Trophoblast cell (in vitro differentiated cells and primary cell): ENCODE data around the gene LRRC59.

Source experiments
- DNase-seq, 2 donors: peaks; one replicate each; pipeline ENCODE4 v3.0.0-alpha.2; 2016
- H2AFZ ChIP-seq: 2 replicates; pipeline ENCODE4 v1.6.1; 2013; ENCODE audit warnings: low read length, moderate library complexity, mild to moderate bottlenecking; ENCODE audit not compliant: insufficient read depth, poor library complexity
- H2AK5ac ChIP-seq: 2 replicates; pipeline ENCODE4 v1.6.1; 2013; ENCODE audit warnings: mild to moderate bottlenecking, low read length
- H2BK120ac ChIP-seq: 2 replicates; pipeline ENCODE4 v1.6.1; 2013; ENCODE audit warnings: low read length, mild to moderate bottlenecking, moderate library complexity; ENCODE audit not compliant: insufficient read depth, poor library complexity
- H2BK12ac ChIP-seq: 2 replicates; pipeline ENCODE4 v1.6.1; 2013; ENCODE audit warnings: mild to moderate bottlenecking, low read length, moderate library complexity
- H2BK5ac ChIP-seq: 2 replicates; pipeline ENCODE4 v1.6.1; 2013; ENCODE audit warnings: low read length, low read depth, moderate library complexity, mild to moderate bottlenecking; ENCODE audit not compliant: poor library complexity
- H3K14ac ChIP-seq: 2 replicates; pipeline ENCODE4 v1.6.1; 2013; ENCODE audit warnings: mild to moderate bottlenecking, low read length
- H3K18ac ChIP-seq: 2 replicates; pipeline ENCODE4 v1.6.1; 2013; ENCODE audit warnings: mild to moderate bottlenecking, low read length
- H3K23ac ChIP-seq: 2 replicates; pipeline ENCODE4 v1.6.1; 2013; ENCODE audit warnings: low read length
- H3K27ac ChIP-seq: 2 replicates; pipeline ENCODE4 v1.5.1; 2013; ENCODE audit warnings: low read depth, mild to moderate bottlenecking, inconsistent platforms, low read length, moderate library complexity
- H3K27me3 ChIP-seq: 2 replicates; pipeline ENCODE4 v1.6.1; 2013; ENCODE audit warnings: inconsistent platforms, mild to moderate bottlenecking, low read length, moderate library complexity; ENCODE audit not compliant: insufficient read depth
- H3K36me3 ChIP-seq, 2 experiments: 1 replicate in 1 of 2; 2 replicates in 1 of 2; pipeline ENCODE4 v1.6.1; 2013; ENCODE audit warnings: low read length in 2 of 2, mild to moderate bottlenecking in 2 of 2, moderate library complexity in 1 of 2; ENCODE audit not compliant: insufficient read depth in 2 of 2, control insufficient read depth in 1 of 2
- H3K4ac ChIP-seq: 2 replicates; pipeline ENCODE4 v1.6.1; 2013; ENCODE audit warnings: low read depth, mild to moderate bottlenecking, low read length, moderate library complexity
- H3K4me1 ChIP-seq, 2 experiments: 1 replicate in 1 of 2; 2 replicates in 1 of 2; pipeline ENCODE4 v1.6.1; 2013; ENCODE audit warnings: low read length in 2 of 2, mild to moderate bottlenecking in 2 of 2, moderate library complexity in 1 of 2; ENCODE audit not compliant: insufficient read depth in 2 of 2, control insufficient read depth in 1 of 2
- H3K4me2 ChIP-seq: 2 replicates; pipeline ENCODE4 v1.6.1; 2013; ENCODE audit warnings: inconsistent platforms, mild to moderate bottlenecking, low read length, moderate library complexity
- H3K4me3 ChIP-seq: 2 replicates; pipeline ENCODE4 v1.5.1; 2013; ENCODE audit warnings: mild to moderate bottlenecking, low read depth, low read length, inconsistent platforms
- H3K79me1 ChIP-seq: one replicate; pipeline ENCODE4 v1.6.1; 2013; ENCODE audit warnings: low read length
- H3K79me2 ChIP-seq: 2 replicates; pipeline ENCODE4 v1.6.1; 2013; ENCODE audit warnings: low read length, mild to moderate bottlenecking; ENCODE audit not compliant: control insufficient read depth, insufficient read depth, poor library complexity
- H3K9ac ChIP-seq: 2 replicates; pipeline ENCODE4 v1.6.1; 2013; ENCODE audit warnings: mild to moderate bottlenecking, low read length
- H3K9me3 ChIP-seq: 2 replicates; pipeline ENCODE4 v1.6.1; 2013; ENCODE audit warnings: low read depth, mild to moderate bottlenecking, control low read depth, inconsistent platforms, low read length; ENCODE audit not compliant: insufficient read depth
- H4K12ac ChIP-seq: 2 replicates; pipeline ENCODE4 v1.6.1; 2013; ENCODE audit warnings: low read depth, mild to moderate bottlenecking, low read length, moderate library complexity
- H4K8ac ChIP-seq: 2 replicates; pipeline ENCODE4 v1.6.1; 2013; ENCODE audit warnings: low read depth, mild to moderate bottlenecking, low read length, moderate library complexity
- H4K91ac ChIP-seq: one replicate; pipeline ENCODE4 v1.6.1; 2013; ENCODE audit warnings: low read depth, mild to moderate bottlenecking, low read length, moderate library complexity
- WGBS: extraction: QIAGEN DNeasy Blood & Tissue Kit; methylation state at CpG from one replicate; pipeline ENCODE4 v1.1.7; 2013; ENCODE audit warnings: missing lambda C conversion rate; ENCODE audit not compliant: insufficient read length, insufficient coverage; ENCODE audit errors: extremely low coverage; 5-methylcytosine and 5-hydroxymethylcytosine counted together

Gene LRRC59

GRCh38 chr17:50361561-50362480 is 35.5 kb downstream of the LRRC59 start:
- no peaks in the 10 kb centered on the region for H3K9me3 ChIP-seq
- no peak overlapping the region for H3K27ac ChIP-seq
- H3K79me2 ChIP-seq: no peaks in the 10 kb centered on the region
- DNase-seq: peak; percentile 40 to 64
- no peak overlapping the region for H3K23ac ChIP-seq
- H4K12ac ChIP-seq: no peak overlapping the region
- no peak overlapping the region for H3K14ac ChIP-seq
- no peak overlapping the region for H4K8ac ChIP-seq
- H3K18ac ChIP-seq: no peak overlapping the region
- no peaks in the 10 kb centered on the region for H3K79me1 ChIP-seq
- no peak overlapping the region for H2BK12ac ChIP-seq
- no peak overlapping the region for H3K4me3 ChIP-seq
- no peak overlapping the region for H2AK5ac ChIP-seq
- H2BK5ac ChIP-seq: no peak overlapping the region
- no peak overlapping the region for H3K9ac ChIP-seq
- H2AFZ ChIP-seq: no peak overlapping the region
- WGBS: no CpG with 5 or more reads among the region's 11 CpGs
- H3K27me3 ChIP-seq: no peaks in the 10 kb centered on the region
- H4K91ac ChIP-seq: no peak overlapping the region
- H3K4ac ChIP-seq: no peak overlapping the region
- H2BK120ac ChIP-seq: no peak overlapping the region
- H3K36me3 ChIP-seq: peaks cover 37 to 49% of the 10 kb centered on the region in 2 experiments
- peaks cover 7 to 20% of the 10 kb centered on the region in 2 experiments for H3K4me1 ChIP-seq
- no peak overlapping the region for H3K4me2 ChIP-seq

- Histone ChIP-seq H3K4me3 (no peak overlapping the region), H3K79me1 (no peaks in the 10 kb centered on the region), H3K23ac (no peak overlapping the region), H3K27me3 (no peaks in the 10 kb centered on the region), H3K4me1 (peaks cover 7 to 20% of the 10 kb centered on the region in 2 experiments), H4K91ac (no peak overlapping the region), H2AK5ac (no peak overlapping the region), H3K4ac (no peak overlapping the region), H3K9ac (no peak overlapping the region), H3K79me2 (no peaks in the 10 kb centered on the region), H3K27ac (no peak overlapping the region), H2BK12ac (no peak overlapping the region), H2BK5ac (no peak overlapping the region), H4K12ac (no peak overlapping the region), H4K8ac (no peak overlapping the region), H3K4me2 (no peak overlapping the region), H2BK120ac (no peak overlapping the region), H3K14ac (no peak overlapping the region), H2AFZ (no peak overlapping the region), H3K9me3 (peaks cover 2% of the 10 kb centered on the region), H3K18ac (no peak overlapping the region), H3K36me3 (peaks cover 37 to 50% of the 10 kb centered on the region in 2 experiments)
- WGBS: no CpG with 5 or more reads among the region's 11 CpGs
- DNase-seq: no peak
These were observed 36.7 kb downstream of the LRRC59 start for GRCh38 chr17:50360486-50361115.

- H4K91ac ChIP-seq: no peak overlapping the region
- no CpG with 5 or more reads among the region's 14 CpGs for WGBS
These were observed 37.3 kb downstream of the LRRC59 start for GRCh38 chr17:50359998-50360461.

GRCh38 chr17:50359005-50359699 is 38.2 kb downstream of the LRRC59 start:
- Histone ChIP-seq H2BK12ac (no peak overlapping the region), H3K27me3 (no peaks in the 10 kb centered on the region), H3K4me2 (no peak overlapping the region), H2BK120ac (no peak overlapping the region), H3K23ac (no peak overlapping the region), H3K9ac (no peak overlapping the region), H3K36me3 (peaks cover 51 to 62% of the 10 kb centered on the region in 2 experiments), H4K91ac (no peak overlapping the region), H2AK5ac (no peak overlapping the region), H3K4me1 (peaks cover 4 to 10% of the 10 kb centered on the region in 2 experiments), H3K4me3 (no peak overlapping the region), H3K4ac (no peak overlapping the region), H2BK5ac (no peak overlapping the region), H3K27ac (no peak overlapping the region), H4K12ac (no peak overlapping the region), H4K8ac (no peak overlapping the region), H3K79me2 (no peaks in the 10 kb centered on the region), H2AFZ (no peak overlapping the region), H3K14ac (no peak overlapping the region), H3K79me1 (no peaks in the 10 kb centered on the region), H3K18ac (no peak overlapping the region), H3K9me3 (peaks cover 2% of the 10 kb centered on the region)
- DNase-seq: no peak
- no CpG with 5 or more reads among the region's 5 CpGs for WGBS

More at GRCh38 chr17:50359998-50360461, 37.3 kb downstream of the LRRC59 start:
- Histone ChIP-seq H3K4ac (no peak overlapping the region), H2AK5ac (no peak overlapping the region), H3K36me3 (peaks cover 42 to 53% of the 10 kb centered on the region in 2 experiments), H3K23ac (no peak overlapping the region), H3K14ac (no peak overlapping the region), H3K18ac (no peak overlapping the region), H4K8ac (no peak overlapping the region), H3K4me1 (peaks cover 7 to 18% of the 10 kb centered on the region in 2 experiments), H4K12ac (no peak overlapping the region), H2BK5ac (no peak overlapping the region), H3K9me3 (peaks cover 2% of the 10 kb centered on the region), H2BK12ac (no peak overlapping the region), H3K4me2 (no peak overlapping the region), H3K79me2 (no peaks in the 10 kb centered on the region), H3K27me3 (no peaks in the 10 kb centered on the region), H3K27ac (no peak overlapping the region), H2BK120ac (no peak overlapping the region), H3K79me1 (no peaks in the 10 kb centered on the region), H3K9ac (no peak overlapping the region), H2AFZ (no peak overlapping the region), H3K4me3 (no peak overlapping the region)
- DNase-seq: no peak
